Sigmoid colon (tissue), 7 donors: ENCODE data around the gene HMGCS1. TPM values are rescaled to one million over a fixed set of nuclear protein-coding genes. Genes with fewer than 3 reads are reported as not detected.

Source experiments
- DNase-seq: peaks from one replicate; pipeline ENCODE4 v3.0.0-alpha.2; 2019
- H3K27ac ChIP-seq, 4 donors: fragments of 200-600 bp; sonication (generic); one replicate each; pipeline ENCODE4 v1.5.1; 2016 to 2019; ENCODE audit warnings: mild to moderate bottlenecking in 1 of 4
- H3K27me3 ChIP-seq, 3 donors: fragments of 200-600 bp; sonication (generic); one replicate each; pipeline ENCODE4 v1.5.1; 2019; ENCODE audit warnings: mild to moderate bottlenecking in 1 of 3
- H3K36me3 ChIP-seq, 4 donors: fragments of 200-600 bp; sonication (generic); one replicate each; pipeline ENCODE4 v1.5.1; 2016 to 2019
- H3K4me1 ChIP-seq, 4 donors: fragments of 200-600 bp; sonication (generic); one replicate each; pipeline ENCODE4 v1.5.1; 2017 to 2019
- H3K4me3 ChIP-seq, 4 donors: fragments of 200-600 bp; sonication (generic); one replicate each; pipeline ENCODE4 v1.5.1; 2017 to 2019; ENCODE audit warnings: mild to moderate bottlenecking in 2 of 4, moderate library complexity in 1 of 4
- H3K9me3 ChIP-seq, 4 donors: fragments of 200-600 bp in 3 of 4; sonication (generic) in 3 of 4; one replicate each; pipeline versions ENCODE4 v1.5.1 to v1.6.1; 2013 to 2019
- CTCF ChIP-seq, 4 experiments: fragments of 450-650 bp in 3 of 4; fragments of 200-600 bp in 1 of 4; IDR thresholded peaks; one replicate each; pipeline ENCODE4 v1.5.1; 2016 to 2019; ENCODE audit warnings: antibody characterized with exemption in 4 of 4, mild to moderate bottlenecking in 3 of 4, moderate library complexity in 2 of 4
- EP300 ChIP-seq, 4 donors: sonication (generic); formaldehyde crosslinking; IDR thresholded peaks; one replicate each; pipeline ENCODE4 v1.6.1; 2017; ENCODE audit warnings: antibody characterized with exemption in 4 of 4
- POLR2A ChIP-seq, 2 donors: fragments of 450-650 bp; IDR thresholded peaks; one replicate each; pipeline ENCODE4 v1.6.1; 2016; ENCODE audit warnings: antibody characterized with exemption in 2 of 2, mild to moderate bottlenecking in 2 of 2, moderate library complexity in 2 of 2
- POLR2AphosphoS5 ChIP-seq, 4 donors: sonication (generic); formaldehyde crosslinking; IDR thresholded peaks; one replicate each; pipeline ENCODE4 v1.6.1; 2017; ENCODE audit warnings: antibody characterized with exemption in 4 of 4
- WGBS, 2 donors: extraction: QIAGEN DNeasy Blood & Tissue Kit; methylation state at CpG; one replicate each; pipeline ENCODE4 v1.1.7; 2013; 5-methylcytosine and 5-hydroxymethylcytosine counted together
- intact Hi-C: fragments of 100-400 bp; cut with DNase I; formaldehyde crosslinking; loops from one replicate; pipeline ENCODE4 v1.15.1; 2023
- polyA plus RNA-seq, 3 donors: library from polyadenylated mRNA; stranded (reverse); fragments of 200-250 nt; gene quantifications; one replicate each; pipeline ENCODE4 v1.2.3, GENCODE V29; 2013
- total RNA-seq, 4 donors: library from RNA; depleted of rRNA; stranded (reverse); fragments of >200 nt; gene quantifications; one replicate each; pipeline ENCODE4 v1.1.0, GENCODE V29; 2016
- donor health status: healthy with polysubstance abuse.
- donor health status: Bipolar disorder and iron deficiency.
- donor health status: healthy.

The HMGCS1 gene
- 10 to 100 TPM; 13.0 to 20.7 (median 16.0) TPM for total RNA-seq
- 100 to 1,000 TPM in 2 of 3 donors, 10 to 100 TPM in 1; 62.5 to 132 (median 131) TPM for polyA plus RNA-seq

- DNase-seq = peak; percentile 99
- H3K36me3 ChIP-seq = no peaks in the 10 kb centered on the region
- intact Hi-C loops = loop anchor here (2.0 to 10.0 kb wide), 7 partner anchors 121 to 818 kb away; partner anchors contain the start of genes C5orf34, NIM1K and ZNF131
- no peaks in the 10 kb centered on the region for H3K9me3 ChIP-seq
- peak within 1 kb of the TSS; percentile 87 to 94 (median 89) for H3K27ac ChIP-seq
- no peaks in the 10 kb centered on the region for H3K27me3 ChIP-seq
- peaks cover 0 to 28% (median 18%) of the 10 kb centered on the region in 4 donors for H3K4me1 ChIP-seq
- TF ChIP-seq CTCF (IDR thresholded peaks at IDR 0.05) = no peak
- TF ChIP-seq POLR2AphosphoS5 (IDR thresholded peaks at IDR 0.05) = peak; percentile 94 to 98 (median 96)
- TF ChIP-seq POLR2A (IDR thresholded peaks at IDR 0.05) = peak; percentile 90 to 96
- TF ChIP-seq EP300 (IDR thresholded peaks at IDR 0.05) = no peak
- WGBS, 2 donors = 0% methylated on average over 70 of the region's 70 CpGs
- peak within 1 kb of the TSS; percentile 58 to 89 (median 75) for H3K4me3 ChIP-seq
Measured at GRCh38 chr5:43313035-43313853, at the start of gene HMGCS1. Gene HMGCS1, minus strand, starts transcription at chr5:43313412. Its CDS starts 14,447 bp downstream, at chr5:43298965.

GRCh38 chr5:43358726-43359125 lies 45.5 kb upstream of the HMGCS1 start:
- Histone ChIP-seq H3K9me3 (peaks cover 0 to 2% (median 0%) of the 10 kb centered on the region in 4 donors), H3K4me1 (no peaks in the 10 kb centered on the region), H3K4me3 (no peak overlapping the region), H3K27me3 (no peaks in the 10 kb centered on the region), H3K27ac (no peak overlapping the region), H3K36me3 (no peaks in the 10 kb centered on the region)
- no peak for TF ChIP-seq CTCF (IDR thresholded peaks at IDR 0.05)
- no peak for TF ChIP-seq POLR2AphosphoS5 (IDR thresholded peaks at IDR 0.05)
- TF ChIP-seq POLR2A (IDR thresholded peaks at IDR 0.05) = no peak
- TF ChIP-seq EP300 (IDR thresholded peaks at IDR 0.05) = no peak
- intact Hi-C loops = no loop called here
- DNase-seq = no peak

GRCh38 chr5:43358301-43358700 lies 45.1 kb upstream of the HMGCS1 start:
- peaks cover 0 to 2% (median 0%) of the 10 kb centered on the region in 4 donors for H3K9me3 ChIP-seq
- 46 to 62% methylated on average over 3 of the region's 3 CpGs for WGBS, 2 donors
- H3K27ac ChIP-seq = no peak overlapping the region
- DNase-seq = no peak
- H3K4me3 ChIP-seq = no peak overlapping the region
- no peaks in the 10 kb centered on the region for H3K36me3 ChIP-seq
- no peaks in the 10 kb centered on the region for H3K4me1 ChIP-seq
- intact Hi-C loops = no loop called here
- no peaks in the 10 kb centered on the region for H3K27me3 ChIP-seq
- no peak for TF ChIP-seq POLR2AphosphoS5 (IDR thresholded peaks at IDR 0.05)
- no peak for TF ChIP-seq EP300 (IDR thresholded peaks at IDR 0.05)
- TF ChIP-seq CTCF (IDR thresholded peaks at IDR 0.05) = no peak
- TF ChIP-seq POLR2A (IDR thresholded peaks at IDR 0.05) = no peak

- 66 to 80% methylated on average over 3 of the region's 3 CpGs for WGBS, 2 donors
- H3K27me3 ChIP-seq = no peaks in the 10 kb centered on the region
- no peak for DNase-seq
- TF ChIP-seq CTCF (IDR thresholded peaks at IDR 0.05) (no peak), EP300 (IDR thresholded peaks at IDR 0.05) (no peak), POLR2AphosphoS5 (IDR thresholded peaks at IDR 0.05) (no peak), POLR2A (IDR thresholded peaks at IDR 0.05) (no peak)
- intact Hi-C loops = no loop called here
- no peaks in the 10 kb centered on the region for H3K4me1 ChIP-seq
- no peaks in the 10 kb centered on the region for H3K36me3 ChIP-seq
- H3K9me3 ChIP-seq = peaks cover 0 to 2% (median 0%) of the 10 kb centered on the region in 4 donors
- no peak overlapping the region for H3K27ac ChIP-seq
- no peak overlapping the region for H3K4me3 ChIP-seq
Measured at GRCh38 chr5:43357878-43358281, 44.7 kb upstream of the HMGCS1 start.
